Erythroblast (primary cell): ENCODE results near the gene GMEB2.

Experiments used
- GATA1 ChIP-seq: IDR thresholded peaks from 2 replicates; pipeline ENCODE4 v1.6.1; 2011; ENCODE audit warnings: low read depth, mild to moderate bottlenecking, control low read depth, low read length, moderate library complexity
- POLR2A ChIP-seq: IDR thresholded peaks from 2 replicates; pipeline ENCODE4 v1.6.1; 2011; ENCODE audit warnings: mild to moderate bottlenecking, low read length

GRCh38 chr20:63545814-63546213 lies 81.1 kb downstream of the GMEB2 start:
- TF ChIP-seq POLR2A (no peak), GATA1 (no peak)
